HG02938 (cell line): ENCODE data around the gene SPRR2B.
"Not testable (repeated sequence)": the region's sequence is repeated elsewhere in the genome, so short reads cannot be mapped to it uniquely, and the experiment has no call there.

Experiments used
- ATAC-seq: cut with Tn5 transposase; IDR thresholded peaks from one replicate; pipeline ENCODE4 v1.9.1; 2021; ENCODE audit warnings: mild to moderate bottlenecking, moderate library complexity; ENCODE audit not compliant: unreplicated experiment

SPRR2B gene

DNA sequence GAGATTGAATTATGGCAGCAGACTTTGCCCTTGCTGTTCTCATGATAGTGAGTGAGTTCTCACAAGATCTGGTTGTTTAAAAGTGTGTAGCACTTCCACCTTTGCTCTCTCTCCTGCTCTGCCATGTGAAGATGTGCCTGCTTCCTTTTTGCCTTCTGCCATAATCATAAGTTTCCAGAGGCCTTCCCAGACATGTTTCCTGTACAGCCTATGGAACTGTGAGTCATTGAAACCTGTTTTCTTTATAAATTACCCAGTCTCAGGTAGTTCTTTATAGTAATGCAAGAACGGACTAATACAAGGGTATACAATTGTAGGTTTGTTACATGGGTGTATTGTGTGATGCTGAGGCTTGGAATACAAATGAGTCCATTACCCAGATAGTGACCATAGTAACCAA lies 36.2 kb downstream of the SPRR2B start:
- no peak for ATAC-seq

DNA sequence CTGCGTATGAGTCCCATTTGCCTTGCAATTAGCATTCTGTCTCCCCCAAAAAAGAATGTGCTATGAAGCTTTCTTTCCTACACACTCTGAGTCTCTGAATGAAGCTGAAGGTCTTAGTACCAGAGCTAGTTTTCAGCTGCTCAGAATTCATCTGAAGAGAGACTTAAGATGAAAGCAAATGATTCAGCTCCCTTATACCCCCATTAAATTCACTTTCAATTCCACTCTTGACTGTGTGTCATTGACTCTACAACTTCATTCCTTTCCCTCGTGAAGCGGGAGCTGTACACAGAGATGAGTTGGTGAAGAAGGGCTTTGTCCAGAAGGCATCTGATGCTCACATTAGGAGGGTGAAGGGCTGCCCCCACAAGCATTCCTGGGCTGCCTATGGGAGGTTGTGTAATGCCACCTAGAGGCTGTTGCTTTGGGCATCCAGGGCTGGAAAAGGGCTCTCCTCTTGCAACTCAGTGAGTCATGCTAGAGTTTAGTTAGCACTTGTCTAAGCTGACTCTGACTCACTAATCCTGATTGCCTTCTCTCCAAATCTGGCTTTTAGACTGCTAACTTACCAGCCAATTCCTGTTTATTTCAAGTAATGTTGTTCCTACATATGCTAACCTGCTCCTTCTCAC lies 38.6 kb downstream of the SPRR2B start:
- ATAC-seq = no peak

DNA sequence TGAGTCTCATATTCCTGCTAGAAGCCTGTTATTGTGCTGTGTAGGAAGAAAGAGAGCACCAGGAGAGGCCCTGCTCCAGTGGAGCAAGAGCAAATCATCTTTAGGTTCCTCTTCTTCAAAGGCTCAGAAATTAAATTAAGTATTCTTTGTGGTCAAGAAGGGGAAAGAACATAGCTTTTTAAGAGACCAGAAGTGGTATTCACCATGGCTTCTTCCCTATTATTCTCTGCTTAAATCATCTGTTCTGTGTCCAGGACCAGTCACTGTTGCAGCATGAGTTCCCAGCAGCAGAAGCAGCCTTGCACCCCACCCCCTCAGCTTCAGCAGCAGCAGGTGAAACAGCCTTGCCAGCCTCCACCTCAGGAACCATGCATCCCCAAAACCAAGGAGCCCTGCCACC lies 39.3 kb downstream of the SPRR2B start:
- ATAC-seq = no peak

DNA sequence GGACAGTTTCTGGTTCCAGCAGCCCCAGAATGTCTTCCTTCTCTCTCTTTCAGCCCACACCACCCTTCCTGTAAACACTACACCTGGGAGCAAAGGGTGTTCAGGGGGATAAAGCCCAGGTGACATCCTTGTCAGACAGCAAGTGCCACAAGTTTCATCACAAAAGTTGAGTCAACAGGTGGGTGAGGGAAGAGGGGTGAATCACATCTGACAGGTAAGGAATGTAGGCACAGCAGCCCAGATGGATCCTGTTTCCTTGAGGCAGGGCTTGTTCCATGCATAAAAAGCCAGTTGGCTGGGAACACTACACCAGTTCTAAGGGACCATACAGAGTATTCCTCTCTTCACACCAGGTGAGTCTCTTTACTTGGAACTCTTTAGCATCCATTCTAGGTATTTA lies 40.5 kb downstream of the SPRR2B start, which contains the start of gene SPRR1B:
Gene SPRR1B (plus strand): TSS at position 309 of the 400 bp plus-strand sequence. CDS start 1,143 bp downstream, outside the sequence.
- no peak for ATAC-seq

DNA sequence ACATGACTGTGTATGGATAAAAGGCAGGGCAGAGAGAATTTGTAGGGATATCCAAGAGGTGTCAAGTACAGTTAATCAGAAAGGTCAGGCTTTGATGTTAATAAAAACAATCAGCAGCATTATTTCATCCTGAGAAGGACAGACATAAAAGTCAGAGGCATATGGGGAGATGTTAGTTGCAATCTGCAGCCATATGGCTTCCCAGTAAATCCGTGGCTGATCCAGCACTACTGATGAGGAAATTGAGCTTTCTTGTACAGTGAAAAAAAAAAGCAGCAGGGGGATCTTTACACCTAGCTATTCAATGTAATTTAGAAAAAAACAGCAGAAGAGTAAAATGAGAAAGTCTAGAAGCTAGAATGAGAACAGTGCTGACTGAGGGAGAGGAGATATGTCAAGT lies 42.6 kb downstream of the SPRR2B start:
- no peak for ATAC-seq

DNA sequence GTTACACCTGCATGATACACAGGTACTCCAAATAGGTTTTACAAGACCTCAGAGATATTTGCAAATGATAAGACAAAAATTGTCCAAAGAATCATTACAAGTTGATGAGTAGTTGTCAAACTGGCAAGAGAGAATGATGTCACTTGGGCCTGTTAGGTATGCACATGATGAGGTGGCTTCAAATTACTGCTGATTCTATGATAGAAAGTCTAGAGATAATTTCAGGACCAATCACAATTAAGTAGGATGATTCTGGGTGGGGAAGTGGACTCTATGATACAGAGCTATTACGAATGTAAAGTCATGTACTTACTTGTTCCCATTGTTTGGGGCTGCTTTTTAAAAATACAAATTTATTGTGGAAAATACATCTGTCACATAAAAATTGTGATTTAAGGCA lies 45.6 kb downstream of the SPRR2B start:
- no peak for ATAC-seq

DNA sequence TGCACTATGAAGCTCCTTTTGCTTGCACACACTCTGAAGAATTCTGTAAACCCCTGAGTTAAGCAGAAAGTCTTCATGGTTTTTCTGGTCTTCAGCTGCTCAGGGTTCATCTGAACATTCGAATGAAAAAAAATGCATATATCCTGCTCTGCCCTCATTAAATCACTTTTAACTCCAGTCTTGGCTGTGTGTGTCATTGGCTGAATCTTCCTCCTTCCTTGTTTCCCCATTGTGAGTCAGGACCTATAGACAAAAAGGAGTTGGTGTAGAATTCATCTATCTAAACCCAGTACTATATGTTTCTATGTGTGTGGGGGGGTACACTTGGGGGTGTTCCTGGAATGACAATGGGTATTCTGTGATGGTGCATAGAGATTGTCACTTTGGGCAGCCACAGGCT lies 47.0 kb downstream of the SPRR2B start:
- ATAC-seq = no peak

DNA sequence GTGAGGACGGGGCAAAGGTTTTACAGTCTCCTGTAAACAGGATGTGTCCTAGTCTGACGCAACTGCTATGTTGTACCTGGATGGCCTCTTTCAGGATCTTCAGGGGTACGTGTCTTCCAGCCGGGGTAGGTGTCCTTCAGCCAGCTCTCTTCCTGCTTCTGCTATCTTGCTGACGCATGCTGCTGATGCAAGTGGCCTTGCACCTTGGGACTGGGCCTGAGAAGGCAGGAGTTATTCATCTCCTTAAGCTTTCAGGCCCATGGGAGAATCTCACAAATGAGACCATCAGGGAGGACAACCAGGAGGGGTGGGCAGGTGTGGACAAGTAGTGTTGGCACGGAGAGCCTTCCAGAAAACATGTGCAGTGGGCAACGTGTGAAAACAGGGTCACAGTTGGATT lies 48.3 kb downstream of the SPRR2B start:
- ATAC-seq = no peak

DNA sequence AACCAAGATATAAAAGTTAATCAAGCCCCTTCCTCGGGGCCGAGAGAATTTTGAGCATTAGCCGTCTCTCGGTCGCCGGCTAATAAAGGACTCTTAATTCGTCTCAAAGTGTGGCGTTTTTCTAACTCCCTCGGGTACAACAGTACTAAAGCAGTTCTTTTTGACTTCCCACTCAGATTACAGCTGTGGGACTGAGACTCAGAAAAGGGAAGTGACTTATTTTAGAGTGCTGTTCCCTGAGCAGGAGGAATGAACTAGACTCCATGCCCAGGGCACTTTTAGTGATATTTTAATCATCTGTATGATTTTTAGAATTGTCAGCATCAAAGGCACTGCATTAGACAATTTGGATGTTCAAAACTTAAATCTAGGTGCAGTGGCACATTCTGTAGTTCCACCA lies 49.1 kb downstream of the SPRR2B start:
- not testable (repeated sequence) for ATAC-seq

DNA sequence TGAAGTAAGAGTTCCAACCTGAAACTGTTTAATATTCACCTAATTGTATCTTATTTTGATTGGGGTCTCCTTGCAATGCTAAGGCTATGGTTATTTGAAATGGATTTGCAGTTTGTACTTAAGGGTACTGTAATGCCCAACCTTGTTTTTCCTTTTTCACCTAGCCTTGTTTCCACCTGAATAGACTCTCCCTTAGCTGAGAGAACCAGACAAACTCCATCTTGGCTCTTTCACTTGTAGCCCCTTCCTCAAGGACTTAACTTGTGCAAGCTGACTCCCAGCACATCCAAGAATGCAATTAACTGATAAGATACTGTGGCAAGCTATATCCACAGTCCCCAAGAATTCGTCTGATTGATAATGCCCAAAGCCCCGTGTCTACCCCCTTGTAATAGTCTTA lies 49.6 kb downstream of the SPRR2B start:
- not testable (repeated sequence) for ATAC-seq
